Gastroesophageal sphincter (tissue), 4 donors: ENCODE measurements around the gene ACAP1. TPM values are rescaled to one million over a fixed set of nuclear protein-coding genes. Genes with fewer than 3 reads are reported as not detected.

Experiments
- ATAC-seq: fragments of 150-250 bp; one replicate; pipeline ENCODE4 v1.9.1; 2016; ENCODE audit warnings: mild to moderate bottlenecking, moderate library complexity
- H3K27ac ChIP-seq, 4 donors: fragments of 200-600 bp; sonication (generic) in 3 of 4; 1 replicate in 3 of 4; 2 replicates in 1 of 4; pipeline ENCODE4 v1.5.1; 2016 to 2019
- H3K27me3 ChIP-seq: fragments of 200-600 bp; sonication (generic); one replicate; pipeline ENCODE4 v1.5.1; 2019
- H3K36me3 ChIP-seq, 2 donors: fragments of 200-600 bp; sonication (generic); one replicate each; pipeline ENCODE4 v1.5.1; 2019; ENCODE audit warnings: control low read depth in 1 of 2
- H3K4me1 ChIP-seq, 3 donors: fragments of 200-600 bp; sonication (generic); 1 replicate in 2 of 3; 2 replicates in 1 of 3; pipeline ENCODE4 v1.5.1; 2016 to 2019; ENCODE audit warnings: control low read depth in 2 of 3
- H3K4me3 ChIP-seq, 2 donors: fragments of 200-600 bp; sonication (generic); one replicate each; pipeline ENCODE4 v1.5.1; 2019; ENCODE audit warnings: mild to moderate bottlenecking in 1 of 2, moderate library complexity in 1 of 2
- H3K9me3 ChIP-seq, 3 donors: fragments of 200-600 bp; sonication (generic); one replicate each; pipeline ENCODE4 v1.5.1; 2017 to 2019; ENCODE audit warnings: control low read depth in 2 of 3
- CTCF ChIP-seq, 4 experiments: fragments of 200-600 bp in 2 of 4; fragments of 450-650 bp in 2 of 4; sonication (generic) in 1 of 4; IDR thresholded peaks; one replicate each; pipeline ENCODE4 v1.5.1; 2017 to 2019; ENCODE audit warnings: antibody characterized with exemption in 4 of 4, mild to moderate bottlenecking in 2 of 4, moderate library complexity in 2 of 4
- EP300 ChIP-seq: sonication (generic); formaldehyde crosslinking; IDR thresholded peaks from one replicate; pipeline ENCODE4 v1.6.1; 2017; ENCODE audit warnings: antibody characterized with exemption, mild to moderate bottlenecking
- POLR2A ChIP-seq, 2 donors: fragments of 450-650 bp; IDR thresholded peaks; one replicate each; pipeline ENCODE4 v1.6.1; 2017; ENCODE audit warnings: antibody characterized with exemption in 2 of 2, mild to moderate bottlenecking in 2 of 2, moderate library complexity in 1 of 2
- POLR2AphosphoS5 ChIP-seq: sonication (generic); formaldehyde crosslinking; IDR thresholded peaks from one replicate; pipeline ENCODE4 v1.6.1; 2017; ENCODE audit warnings: antibody characterized with exemption
- WGBS, 2 donors: methylation state at CpG; one replicate each; pipeline ENCODE4 v1.1.5; 2018; ENCODE audit warnings: low coverage in 1 of 2; 5-methylcytosine and 5-hydroxymethylcytosine counted together
- total RNA-seq, 4 donors: library from RNA; depleted of rRNA; stranded (reverse); fragments of >200 nt; gene quantifications; one replicate each; pipeline ENCODE4 v1.1.0, GENCODE V29; 2016

Gene ACAP1
- total RNA-seq, 4 donors from 2014 or later, result 2.0 to 4.6 (median 3.5) TPM

DNA sequence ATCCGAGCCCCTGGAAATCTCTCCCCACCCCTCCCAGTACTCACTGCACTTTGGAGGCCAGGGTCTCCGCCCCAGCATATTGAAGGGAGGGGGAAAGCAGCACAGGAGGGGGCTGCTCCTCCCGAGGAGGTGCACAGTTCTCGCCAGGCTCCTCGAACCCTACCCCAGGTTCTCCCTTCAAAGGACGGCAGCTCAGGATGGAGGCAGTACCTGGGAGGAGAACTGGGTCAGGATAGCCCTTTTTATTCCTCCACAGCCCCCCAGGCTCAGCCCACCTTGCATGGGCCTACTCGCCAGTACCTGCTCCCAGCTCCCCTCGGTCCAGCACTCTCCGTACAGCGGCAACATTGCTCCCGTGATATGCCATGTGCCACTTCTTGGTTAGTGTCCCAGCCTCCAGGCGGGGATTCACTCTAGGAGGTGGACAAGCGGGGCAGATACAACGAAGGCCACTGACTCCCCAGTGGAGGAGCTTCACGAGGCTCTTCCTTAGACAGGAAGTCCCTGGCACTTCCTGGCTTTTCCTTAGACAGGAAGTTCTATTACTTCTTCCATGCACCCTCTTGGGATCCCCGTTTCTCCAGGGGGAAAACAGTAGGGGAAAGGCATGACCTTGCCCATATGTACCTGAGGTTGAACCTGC, 19.0 kb upstream of the ACAP1 start:
- peaks cover 0 to 35% (median 24%) of the 10 kb centered on the region in 3 donors for H3K4me1 ChIP-seq
- ATAC-seq, result no peak
- no peak overlapping the region for H3K4me3 ChIP-seq
- TF ChIP-seq CTCF (IDR thresholded peaks at IDR 0.05) (no peak), EP300 (no peak), POLR2AphosphoS5 (no peak), POLR2A (IDR thresholded peaks at IDR 0.05) (no peak)
- no peaks in the 10 kb centered on the region for H3K27me3 ChIP-seq
- H3K9me3 ChIP-seq, result no peaks in the 10 kb centered on the region
- peaks cover 0 to 86% of the 10 kb centered on the region in 2 donors for H3K36me3 ChIP-seq
- 69 to 100% methylated on average over 2 to 5 of the region's 16 CpGs for WGBS, 2 donors
- H3K27ac ChIP-seq, result no peak overlapping the region

GRCh38 chr17:7318121-7318860, 18.0 kb upstream of the ACAP1 start:
- TF ChIP-seq CTCF (IDR thresholded peaks at IDR 0.05) (no peak), EP300 (no peak)
- Histone ChIP-seq H3K4me1 (peaks cover 0 to 25% (median 19%) of the 10 kb centered on the region in 3 donors), H3K4me3 (no peak overlapping the region), H3K27ac (no peak overlapping the region), H3K36me3 (peaks cover 0 to 86% of the 10 kb centered on the region in 2 donors), H3K9me3 (no peaks in the 10 kb centered on the region), H3K27me3 (no peaks in the 10 kb centered on the region)
- ATAC-seq, result no peak
- 90% methylated on average over 3 of the region's 13 CpGs; no CpG with 5 or more reads in 1 of the 2 donors for WGBS, 2 donors

DNA sequence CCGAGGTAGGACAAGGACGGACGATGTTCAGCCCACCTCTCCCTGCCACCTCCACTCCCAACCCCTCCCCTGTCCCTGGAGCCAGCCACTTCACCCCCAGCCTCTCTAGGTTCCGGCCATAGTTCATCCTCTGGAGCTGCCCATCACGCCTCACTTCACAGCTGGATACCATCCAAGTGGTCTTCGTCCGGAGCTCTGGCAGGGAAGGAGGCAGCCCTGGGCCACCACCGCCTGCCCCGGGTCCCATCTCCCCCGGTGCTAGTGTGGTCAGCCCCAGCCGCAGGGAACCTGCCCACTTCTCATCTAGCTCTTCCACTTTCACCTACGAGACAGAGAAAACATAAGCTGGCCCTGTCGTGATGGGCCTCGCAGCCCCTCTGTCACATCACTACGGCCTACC, 14.9 kb upstream of the ACAP1 start:
- TF ChIP-seq POLR2AphosphoS5, result no peak
- no peak for TF ChIP-seq CTCF (IDR thresholded peaks at IDR 0.05)
- no peak for TF ChIP-seq POLR2A (IDR thresholded peaks at IDR 0.05)
- TF ChIP-seq EP300, result no peak
- Histone ChIP-seq H3K4me1 (peaks cover 0 to 5% (median 0%) of the 10 kb centered on the region in 3 donors), H3K27ac (no peak overlapping the region), H3K27me3 (no peaks in the 10 kb centered on the region), H3K9me3 (no peaks in the 10 kb centered on the region), H3K4me3 (no peak overlapping the region), H3K36me3 (peaks cover 0 to 99% of the 10 kb centered on the region in 2 donors)
- WGBS, 2 donors, result 100% methylated on average over 3 of the region's 15 CpGs; no CpG with 5 or more reads in 1 of the 2 donors
- no peak for ATAC-seq

DNA sequence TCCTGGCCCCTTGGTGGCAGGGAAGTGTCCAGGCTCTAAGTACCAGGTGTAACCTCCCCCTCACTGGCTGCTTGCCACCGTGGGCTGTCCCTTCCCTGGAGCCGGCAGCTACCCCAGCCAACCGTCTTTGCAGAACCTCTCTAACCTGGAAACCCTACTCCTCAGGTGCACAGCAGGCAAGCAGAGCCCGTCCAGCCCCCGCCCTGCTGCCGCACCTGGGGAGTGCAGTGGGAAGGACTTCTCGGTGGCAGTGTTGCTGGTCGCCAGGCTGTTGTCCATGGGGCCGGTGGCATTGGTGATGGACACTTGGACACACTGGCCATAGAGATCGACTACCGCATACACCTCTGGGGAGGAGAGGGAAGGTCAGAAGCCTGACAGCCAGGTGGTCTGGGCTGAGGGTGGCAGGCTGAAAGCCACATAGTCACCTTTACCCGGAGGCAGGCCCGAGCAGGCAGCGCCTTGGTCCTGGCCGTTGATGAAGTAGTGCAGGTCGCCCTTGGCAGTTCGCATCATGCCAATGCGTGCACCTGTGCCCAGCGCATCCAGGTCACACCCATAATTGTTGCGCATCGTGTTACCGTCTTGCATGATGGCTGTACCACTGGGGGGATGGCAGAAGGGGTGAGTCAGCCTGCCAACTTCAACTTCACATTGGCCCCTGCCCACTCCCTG, 13.7 kb upstream of the ACAP1 start:
- Histone ChIP-seq H3K4me3 (no peak overlapping the region), H3K4me1 (peaks cover 0 to 12% (median 0%) of the 10 kb centered on the region in 3 donors), H3K27ac (no peak overlapping the region), H3K27me3 (no peaks in the 10 kb centered on the region), H3K9me3 (no peaks in the 10 kb centered on the region), H3K36me3 (peaks cover 0 to 94% of the 10 kb centered on the region in 2 donors)
- TF ChIP-seq EP300, result no peak
- TF ChIP-seq CTCF (IDR thresholded peaks at IDR 0.05), result no peak
- TF ChIP-seq POLR2AphosphoS5, result no peak
- no peak for TF ChIP-seq POLR2A (IDR thresholded peaks at IDR 0.05)
- no peak for ATAC-seq
- 100% methylated on average over 1 of the region's 22 CpGs; no CpG with 5 or more reads in 1 of the 2 donors for WGBS, 2 donors
